ENCODE data around the gene RIC1.
A peak's percentile ranks its signal among the peaks of the same experiment; 100 is the strongest.
"Not testable (repeated sequence)": the region's sequence is repeated elsewhere in the genome, so short reads cannot be mapped to it uniquely, and the experiment has no call there.

Gene RIC1

DNA sequence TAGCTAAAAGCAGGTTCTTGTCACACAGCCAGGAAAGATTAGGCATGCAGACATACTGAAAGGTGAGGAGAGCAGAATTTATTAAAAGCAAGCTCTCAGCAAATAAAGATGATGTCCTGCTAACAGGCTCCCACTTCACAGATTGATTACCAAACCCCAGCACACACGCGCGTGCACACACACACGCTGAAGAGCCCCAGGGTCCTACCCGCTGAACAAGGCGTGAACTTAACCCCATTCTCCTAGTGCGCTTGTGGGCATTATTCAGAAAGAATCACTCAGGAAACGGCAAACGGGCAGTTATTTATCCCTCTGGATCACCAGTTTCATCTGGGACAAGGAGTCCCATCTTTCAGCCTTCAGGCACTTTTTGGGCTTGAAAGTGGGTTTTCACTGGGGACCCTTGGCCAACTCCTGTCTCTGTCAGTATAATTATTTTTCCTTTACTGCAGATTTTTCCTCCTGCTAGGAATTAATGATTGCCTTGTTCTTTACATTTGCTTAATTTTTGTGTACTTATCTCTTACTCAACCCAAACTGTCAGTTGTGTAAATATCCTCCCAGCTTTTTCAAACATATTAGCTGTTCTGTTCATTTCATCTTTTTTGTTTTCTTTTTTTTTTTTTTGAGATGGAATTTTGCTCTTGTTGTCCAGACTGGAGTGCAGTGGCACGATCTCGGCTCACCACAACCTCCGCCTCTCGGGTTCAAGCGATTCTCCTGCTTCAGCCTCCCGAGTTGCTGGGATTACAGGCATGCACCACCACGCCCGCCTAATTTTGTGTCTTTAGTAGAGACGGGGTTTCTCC lies 92.6 kb downstream of the RIC1 start:
- no peak for DNase-seq (ENCODE audit: low read depth)

DNA sequence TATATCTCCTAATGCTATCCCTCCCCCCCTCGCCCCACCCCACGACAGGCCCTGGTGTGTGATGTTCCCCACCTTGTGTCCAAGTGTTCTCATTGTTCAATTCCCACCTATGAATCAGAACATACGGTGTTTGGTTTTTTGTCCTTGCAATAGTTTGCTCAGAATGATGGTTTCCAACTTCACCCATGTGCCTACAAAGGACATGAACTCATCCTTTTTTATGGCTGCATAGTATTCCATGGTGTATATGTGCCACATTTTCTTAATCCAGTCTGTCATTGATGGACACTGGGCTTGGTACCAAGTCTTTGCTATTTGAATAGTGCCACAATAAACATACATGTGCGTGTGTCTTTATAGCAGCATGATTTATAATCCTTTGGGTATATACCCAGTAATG lies 93.8 kb downstream of the RIC1 start:
- not testable (repeated sequence) for DNase-seq (ENCODE audit: low read depth)

DNA sequence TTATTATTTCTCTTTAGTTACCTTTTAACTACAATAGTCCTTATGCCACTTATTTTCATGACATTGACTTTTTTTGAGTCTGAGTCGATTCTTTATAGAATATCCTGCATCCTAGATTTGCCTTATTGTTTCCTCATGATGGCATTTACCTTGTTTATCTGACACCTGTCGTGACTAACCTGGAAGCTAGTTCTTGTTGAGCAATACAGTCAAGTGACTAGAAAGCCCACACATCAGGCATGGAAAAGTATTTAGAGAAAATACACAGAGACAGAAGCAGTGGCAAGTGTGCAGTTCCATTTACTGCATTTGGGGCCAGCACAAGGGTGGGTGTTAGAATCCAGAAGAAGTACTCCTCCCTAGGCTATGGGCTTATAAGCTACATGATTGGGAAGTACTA lies 106.2 kb downstream of the RIC1 start:
- no peak for DNase-seq (ENCODE audit: low read depth)

DNA sequence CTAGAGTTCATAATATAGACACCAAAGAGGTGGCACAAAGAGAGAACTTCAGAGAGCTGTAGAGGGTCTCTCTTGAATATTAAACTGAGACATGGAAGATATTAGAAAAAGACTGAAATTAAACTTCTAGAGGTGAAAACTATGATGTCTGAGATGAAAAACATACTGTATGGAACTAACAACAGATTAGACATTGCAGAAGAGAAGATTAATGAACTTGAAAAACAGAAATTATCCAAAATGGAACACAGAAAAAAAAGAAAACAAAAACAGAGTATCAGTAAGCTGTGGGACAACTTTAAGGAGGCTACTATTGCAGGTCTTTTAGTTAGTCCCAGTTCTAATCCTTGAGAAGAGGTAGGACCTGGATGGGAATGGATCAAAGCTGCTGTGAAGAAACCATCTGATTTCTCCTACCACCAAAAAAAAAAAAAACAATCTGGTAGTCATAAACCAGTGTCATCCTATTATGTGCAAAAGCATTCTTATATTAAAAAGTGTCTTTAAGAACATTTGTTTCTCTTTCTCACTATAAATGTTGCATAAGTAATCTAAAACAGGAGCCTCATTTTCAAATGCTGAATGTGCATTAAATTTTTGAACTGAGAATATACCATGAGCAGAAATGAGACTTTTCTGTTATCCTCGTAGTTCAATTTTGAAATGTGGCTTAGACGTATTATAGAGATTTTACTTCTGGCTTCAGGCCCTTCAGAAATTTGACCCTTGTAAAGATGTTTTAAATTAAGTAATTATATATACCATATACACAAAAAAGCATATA lies 107.8 kb downstream of the RIC1 start:
- no peak for DNase-seq (ENCODE audit: low read depth)

DNA sequence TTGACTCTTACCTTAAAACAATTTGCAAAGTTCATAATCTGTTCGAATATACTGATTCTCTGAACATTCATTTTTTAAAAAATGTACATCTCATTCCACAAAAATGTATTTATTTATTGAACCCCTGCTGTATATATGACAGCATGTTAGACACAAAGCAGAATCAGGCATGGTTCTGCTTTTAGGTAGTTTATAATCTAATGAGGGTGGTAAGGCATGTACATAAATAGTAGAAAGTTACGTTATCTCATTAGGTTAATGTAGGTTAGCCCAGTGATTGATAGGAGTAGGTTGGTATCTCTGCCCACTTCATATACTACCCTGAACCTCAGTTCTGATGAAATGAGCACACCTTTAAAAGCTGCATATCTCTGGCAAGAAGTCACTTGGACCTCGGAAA lies 114.2 kb downstream of the RIC1 start:
- no peak for DNase-seq (ENCODE audit: low read depth)

DNA sequence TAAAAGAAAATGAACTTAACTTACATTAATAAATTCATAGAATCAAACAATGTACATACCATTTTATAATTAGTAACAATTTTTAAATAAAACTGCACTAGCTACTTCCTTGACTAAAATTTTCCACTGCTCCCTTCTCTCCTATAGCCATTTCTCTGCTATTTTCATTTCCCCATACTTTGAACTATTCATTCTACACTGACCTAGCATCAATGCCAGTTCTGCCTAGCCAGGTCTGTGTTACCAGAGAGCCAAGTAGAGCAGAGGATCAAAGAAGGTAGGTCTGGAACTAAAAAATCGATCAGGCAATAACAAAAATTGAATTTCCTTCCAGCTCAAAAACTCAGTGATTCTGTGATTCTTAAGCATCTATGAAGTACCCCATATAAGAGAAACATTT lies 119.5 kb downstream of the RIC1 start:
- DNase-seq (ENCODE audit: low read depth) = no peak

DNA sequence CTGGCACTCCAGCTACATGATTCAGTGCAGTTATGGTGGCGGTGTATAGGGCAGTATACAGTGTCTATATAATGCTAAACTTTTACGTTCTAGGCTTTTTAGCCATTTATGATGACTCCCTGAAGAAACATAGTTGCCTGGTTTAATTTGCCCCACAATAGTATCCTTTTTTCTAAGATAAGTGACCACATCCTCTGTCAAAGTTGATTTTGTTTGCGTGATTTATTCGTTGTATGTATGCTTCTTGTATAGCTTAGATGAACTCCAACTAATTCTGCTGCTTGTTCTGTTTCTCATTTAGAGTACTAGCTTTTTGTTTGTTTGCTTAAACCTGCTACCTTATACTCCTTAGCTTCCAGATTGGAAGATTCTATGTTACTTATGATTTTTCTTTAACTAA lies 120.4 kb downstream of the RIC1 start:
- DNase-seq (ENCODE audit: low read depth) = no peak

DNA sequence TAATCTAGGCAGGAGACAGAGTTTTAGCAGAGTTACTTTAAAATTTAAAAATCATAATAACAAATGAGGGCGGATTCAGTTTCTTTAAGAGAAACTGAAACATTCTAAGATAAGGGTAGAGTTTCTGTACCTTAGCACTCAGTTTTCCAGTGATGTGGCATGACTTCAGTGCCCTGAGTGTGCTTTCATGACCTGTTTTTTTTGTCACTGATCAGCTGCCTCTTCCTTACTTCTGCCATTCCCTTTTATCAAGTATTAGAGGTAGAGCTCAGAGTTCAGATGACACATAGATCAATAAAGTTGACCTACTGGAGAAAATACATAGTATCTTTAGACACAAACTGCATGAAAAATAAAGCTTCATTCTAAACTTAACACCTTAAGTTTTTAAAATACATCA lies 121.7 kb downstream of the RIC1 start:
- DNase-seq (ENCODE audit: low read depth) = no peak

DNA sequence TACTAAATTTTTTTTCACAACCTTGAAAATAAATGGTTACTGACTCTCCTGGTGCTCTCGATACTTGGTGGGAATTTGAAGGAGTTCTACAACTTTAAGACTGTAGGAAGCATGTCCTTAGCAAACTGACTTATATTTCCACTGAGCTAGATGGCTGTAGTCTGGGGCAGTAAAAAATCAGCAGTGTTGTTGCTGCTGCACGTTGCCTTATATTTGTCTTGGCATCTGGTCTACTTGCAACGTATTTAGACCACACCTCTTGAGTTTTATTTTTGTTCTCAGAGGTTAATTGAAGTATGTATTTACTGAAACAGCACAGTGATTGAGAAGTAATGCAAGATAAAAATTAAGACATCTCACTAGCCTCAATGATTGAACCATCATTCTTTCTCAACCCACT lies 127.7 kb downstream of the RIC1 start:
- no peak for DNase-seq (ENCODE audit: low read depth)

DNA sequence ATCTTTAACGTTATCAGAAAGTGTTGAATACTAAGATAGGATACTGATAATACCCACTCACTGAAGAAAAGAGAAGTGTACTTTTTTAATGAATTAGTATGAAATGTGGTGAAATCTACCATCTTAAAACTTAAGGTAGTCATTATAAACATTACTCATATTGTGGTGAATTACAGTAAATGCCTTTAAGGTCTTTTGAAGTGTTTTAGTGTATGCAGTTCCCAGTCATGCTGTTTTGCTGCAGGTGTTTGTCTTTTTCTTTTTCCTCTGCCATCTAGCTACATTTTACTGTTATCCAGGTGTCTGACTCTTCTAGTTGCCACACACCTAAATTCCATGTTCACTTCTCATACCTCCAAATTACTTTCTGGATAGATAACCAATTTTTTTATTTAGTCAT lies 131.4 kb downstream of the RIC1 start:
- DNase-seq (ENCODE audit: low read depth) = peak; percentile 37

DNA sequence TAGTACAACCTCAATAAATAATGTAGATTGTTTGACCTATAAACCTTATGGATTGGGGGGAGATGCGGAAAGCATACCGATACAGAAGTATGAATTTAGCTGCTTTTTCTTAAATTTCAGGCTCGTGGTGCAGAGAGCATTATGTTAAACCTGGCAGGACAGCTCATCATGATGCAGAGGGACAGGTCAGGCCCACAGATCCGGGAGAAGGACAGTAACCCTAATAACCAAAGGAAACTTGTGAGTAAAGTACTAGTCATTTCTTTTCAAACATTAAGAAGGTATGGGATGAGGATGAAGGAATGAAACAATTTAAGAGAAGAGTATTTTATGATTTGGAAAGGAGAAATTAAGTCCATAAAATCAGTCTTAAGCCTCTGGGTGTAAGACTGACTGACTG lies 133.5 kb downstream of the RIC1 start:
- DNase-seq (ENCODE audit: low read depth) = peak; percentile 68

DNA sequence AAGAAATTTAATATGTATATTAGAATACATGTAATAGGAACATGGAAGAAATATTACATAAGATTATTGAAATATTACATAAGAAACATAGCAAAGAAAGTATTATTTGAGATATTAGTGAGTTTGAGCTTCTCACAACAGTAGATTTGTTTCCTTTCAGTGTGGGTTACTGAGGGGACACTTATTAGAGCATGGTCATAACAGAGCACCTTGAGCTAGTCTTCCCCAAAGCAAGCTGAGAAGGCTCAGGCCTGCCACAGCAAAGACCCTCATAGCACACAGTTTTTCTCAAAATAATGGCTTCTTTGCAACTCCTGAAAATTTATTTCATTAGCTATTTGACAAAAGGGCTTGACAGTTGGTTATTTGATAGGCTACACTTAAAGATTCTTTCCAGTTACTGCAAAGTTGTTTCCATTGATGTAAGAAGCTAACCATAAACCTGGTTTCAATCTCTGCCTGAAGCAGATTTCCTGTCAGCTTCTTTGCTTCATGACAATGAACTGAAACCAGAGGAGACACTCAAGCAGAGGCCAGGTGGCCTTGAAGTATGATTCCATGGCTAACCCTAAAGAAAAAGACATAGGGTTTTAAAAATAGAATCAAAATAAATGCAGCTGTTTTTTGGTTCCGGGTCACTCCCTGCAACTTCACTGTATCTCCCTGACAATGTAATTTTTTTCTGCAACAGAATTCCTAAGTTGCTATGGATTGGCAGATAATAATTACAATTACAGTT lies 135.4 kb downstream of the RIC1 start:
- DNase-seq (ENCODE audit: low read depth) = no peak

DNA sequence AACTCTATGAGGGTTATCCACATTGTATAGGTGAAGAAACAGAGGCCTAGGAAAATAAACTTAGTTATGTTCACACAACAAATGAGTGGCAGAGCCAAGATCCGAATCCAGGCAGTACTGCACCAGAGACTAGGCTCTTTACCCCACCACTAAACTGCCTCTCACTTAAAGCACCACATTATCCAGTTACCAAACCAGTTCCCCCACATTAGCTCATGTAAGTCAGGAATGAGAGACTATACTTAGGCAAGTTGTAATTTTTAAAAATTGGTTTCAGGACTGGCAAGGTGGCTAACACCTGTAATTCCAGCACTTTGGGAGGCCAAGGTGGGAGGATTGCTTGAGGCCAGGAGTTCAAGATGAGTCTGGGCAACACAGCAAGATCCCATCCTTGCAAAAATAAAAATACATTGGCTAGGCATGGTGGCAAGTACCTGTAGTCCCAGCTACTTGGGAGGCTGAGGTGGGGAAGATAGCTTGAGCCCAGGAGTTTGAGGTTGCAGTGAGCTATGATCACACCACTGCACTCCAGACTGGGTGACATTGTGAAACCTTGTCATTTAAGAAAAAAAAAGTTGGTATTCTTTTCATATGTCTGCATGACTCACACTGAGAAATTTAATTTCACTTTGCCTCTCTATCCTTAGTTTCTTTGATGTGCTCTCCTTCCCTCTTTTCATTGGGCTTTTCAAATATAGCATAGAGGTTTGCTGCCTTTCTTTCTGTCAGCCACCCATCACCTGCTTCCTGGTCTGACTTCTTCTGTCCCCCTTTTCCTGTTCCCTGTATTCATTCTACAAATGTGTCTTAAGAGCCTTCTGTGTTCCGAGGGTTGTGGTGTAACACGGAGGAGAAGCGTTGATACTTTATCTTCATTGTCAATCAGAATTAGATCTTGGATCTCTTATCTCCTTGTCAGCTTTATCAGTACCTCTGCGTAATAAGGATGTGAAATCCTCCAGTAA lies 139.3 kb downstream of the RIC1 start:
- DNase-seq (ENCODE audit: low read depth) = no peak

DNA sequence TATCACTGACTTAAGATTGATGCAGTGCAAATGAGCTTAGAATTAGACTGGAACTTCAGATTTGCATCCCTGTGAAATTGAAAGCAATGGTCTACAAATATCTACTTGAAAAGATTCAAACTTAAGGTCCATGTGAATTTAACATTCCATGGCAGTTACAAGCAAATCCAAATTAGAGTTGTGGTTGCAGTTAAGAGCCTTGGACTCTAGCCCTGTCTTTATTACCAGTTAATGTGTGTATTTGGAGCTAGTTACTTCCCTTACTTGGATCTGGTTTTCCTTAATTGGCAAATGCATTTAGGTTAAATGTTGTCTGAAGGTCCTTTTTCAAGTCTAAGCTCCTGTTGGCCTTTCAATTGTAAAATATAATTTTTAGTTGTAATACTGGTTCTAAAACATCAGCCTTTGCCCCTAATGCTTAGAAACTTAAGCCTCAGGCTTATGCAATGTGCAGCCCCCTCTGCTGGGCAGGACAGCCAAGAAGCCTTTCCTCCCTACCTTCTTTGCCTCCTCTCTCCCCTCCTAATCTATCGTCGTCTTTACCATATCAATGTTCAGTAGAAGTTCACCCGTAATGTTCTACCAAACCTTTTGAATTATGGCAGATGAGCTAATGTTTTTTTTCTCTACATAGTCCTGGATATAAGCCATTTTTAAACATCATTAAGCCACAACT lies 144.6 kb downstream of the RIC1 start:
- DNase-seq (ENCODE audit: low read depth) = no peak

DNA sequence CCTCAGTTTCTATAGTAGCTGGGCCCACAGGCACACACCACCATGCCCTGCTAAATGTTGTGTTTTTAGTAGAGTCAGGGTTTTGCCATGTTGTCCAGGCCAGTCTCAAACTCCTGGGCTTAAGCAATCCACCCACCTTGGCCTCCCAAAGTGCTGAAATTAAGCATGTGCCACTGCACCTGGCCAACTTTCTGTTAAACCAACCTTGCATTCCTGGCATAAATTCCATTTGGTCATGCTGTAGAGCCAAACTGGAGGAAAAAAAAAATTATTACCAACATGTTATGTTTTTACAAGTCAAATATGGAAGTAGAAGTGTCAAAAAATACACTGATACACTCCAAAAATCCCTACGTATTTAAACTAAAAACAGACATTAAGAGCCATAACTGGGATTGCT lies 149.9 kb downstream of the RIC1 start:
- DNase-seq (ENCODE audit: low read depth) = no peak

DNA sequence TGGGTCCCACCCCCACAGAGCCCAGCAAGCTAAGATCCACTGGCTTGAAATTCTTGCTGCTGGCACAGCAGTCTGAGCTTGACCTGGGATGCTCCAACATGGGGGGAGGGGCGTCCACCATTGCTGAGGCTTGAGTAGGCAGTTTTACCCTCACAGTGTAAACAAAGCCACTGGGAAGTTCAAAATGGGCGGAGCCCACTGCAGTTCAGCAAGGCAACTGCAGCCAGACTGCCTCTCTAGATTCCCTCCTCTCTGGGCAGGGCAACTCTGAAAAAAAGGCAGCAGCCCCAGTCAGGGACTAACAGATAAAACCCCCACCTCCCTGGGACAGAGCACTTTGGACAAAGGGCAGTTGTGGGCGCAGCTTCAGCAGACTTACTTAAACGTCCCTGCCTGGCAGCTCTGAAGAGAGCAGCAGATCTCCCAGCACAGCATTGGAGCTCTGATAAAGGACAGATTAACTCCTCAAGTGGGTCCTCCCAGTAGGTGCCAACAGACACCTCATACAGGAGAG lies 150.9 kb downstream of the RIC1 start:
- DNase-seq (ENCODE audit: low read depth) = not testable (repeated sequence)

DNA sequence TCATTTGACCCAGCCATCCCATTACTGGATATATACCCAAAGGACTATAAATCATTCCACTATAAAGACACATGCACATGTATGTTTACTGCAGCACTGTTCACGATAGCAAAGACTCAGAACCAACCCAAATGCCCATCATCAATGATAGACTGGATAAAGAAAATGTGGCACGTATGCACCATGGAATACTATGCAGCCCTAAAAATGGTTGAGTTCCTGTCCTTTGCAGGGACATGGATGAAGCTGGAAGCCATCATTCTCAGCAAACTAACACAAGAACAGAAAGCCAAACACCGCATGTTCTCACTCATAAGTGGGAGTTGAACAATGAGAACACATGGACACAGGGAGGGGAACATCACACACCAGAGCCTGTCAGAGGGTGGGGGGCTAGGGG lies 154.5 kb downstream of the RIC1 start:
- DNase-seq (ENCODE audit: low read depth) = not testable (repeated sequence)

DNA sequence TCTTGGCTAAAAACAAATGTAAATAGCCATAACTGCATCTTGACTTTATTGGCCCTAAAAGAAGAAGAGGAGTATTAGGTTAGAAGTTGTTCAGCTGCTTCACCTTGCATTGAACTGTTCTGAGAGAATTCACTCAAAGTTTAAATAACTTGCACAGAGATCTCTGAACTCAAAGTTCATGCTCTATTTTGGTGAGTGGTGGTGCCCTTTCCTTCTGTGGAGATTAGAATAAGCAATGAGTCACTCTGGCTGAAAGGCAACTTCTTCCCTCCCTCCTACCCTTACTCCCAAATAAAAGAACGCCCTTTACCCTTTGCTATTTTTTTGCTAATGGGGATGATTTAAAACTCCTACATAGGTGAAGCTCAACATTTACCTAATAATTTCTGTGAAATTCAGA lies 155.1 kb downstream of the RIC1 start:
- no peak for DNase-seq (ENCODE audit: low read depth)

DNA sequence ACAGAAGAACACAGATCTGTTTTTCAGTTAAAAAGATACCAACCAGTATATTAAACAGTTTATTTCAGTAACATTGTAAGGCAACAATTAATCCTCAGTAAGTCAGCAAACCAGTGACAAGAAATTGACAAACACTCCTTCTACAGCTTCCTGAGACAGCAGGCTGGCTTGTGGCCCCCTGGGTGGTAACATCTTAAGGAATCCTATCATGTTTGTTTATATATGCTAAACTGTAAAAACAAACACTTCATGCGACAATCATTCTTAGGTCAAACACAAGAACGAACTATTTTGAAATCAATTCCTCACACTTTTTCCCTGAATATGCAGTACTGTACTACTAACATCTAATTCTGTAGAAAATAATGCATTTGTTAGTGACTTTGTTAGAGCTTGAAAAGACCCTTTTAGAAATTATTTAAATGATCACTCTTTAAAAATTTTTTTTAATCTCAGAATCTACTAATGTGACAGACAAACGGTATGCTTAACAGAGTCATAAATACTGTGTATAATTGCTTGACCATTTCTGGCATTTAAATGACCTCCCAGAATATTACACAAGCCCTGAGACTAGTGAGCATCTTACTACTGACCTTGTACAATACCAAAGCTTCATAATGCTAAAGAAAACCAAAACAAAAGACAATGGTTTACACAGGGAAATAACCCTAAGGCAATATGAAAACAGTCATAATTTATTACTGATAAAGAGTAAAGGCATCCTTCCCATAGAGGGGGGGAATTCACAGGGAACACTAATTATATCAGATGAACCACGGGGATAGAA lies 155.8 kb downstream of the RIC1 start:
- DNase-seq (ENCODE audit: low read depth) = no peak

Measured in ELR (cell line).